B cell (primary cell): Measurements from ENCODE around the gene SLC39A7. TPM values are rescaled to one million over a fixed set of nuclear protein-coding genes. Genes with fewer than 3 reads are reported as not detected.

ENCODE experiments used
- ATAC-seq: fragments of 200-7000 bp; cut with Tn5 transposase; one replicate; pipeline ENCODE4 v1.10.0; 2021; ENCODE audit warnings: low read depth, mild to moderate bottlenecking, moderate number of reproducible peaks, moderate library complexity
- CTCF ChIA-PET: fragments of 350-600 bp; sonication (Branson Sonifier 250); formaldehyde crosslinking; loops from one replicate; lab custom pipeline; 2021; ENCODE audit warnings: antibody characterized with exemption, inconsistent platforms; lab: Charles Lee
- POLR2A ChIA-PET: fragments of 350-600 bp; sonication (Branson Sonifier 250); formaldehyde crosslinking; loops from one replicate; lab custom pipeline; 2021; ENCODE audit warnings: antibody characterized with exemption; lab: Charles Lee
- DNase-seq: peaks from one replicate; pipeline ENCODE4 v3.0.0; 2013
- H2AFZ ChIP-seq: 2 replicates; pipeline ENCODE4 v1.6.1; 2012; ENCODE audit warnings: mild to moderate bottlenecking, low read depth, low read length; ENCODE audit not compliant: insufficient read depth, poor library complexity, severe bottlenecking
- H3K27ac ChIP-seq, 2 donors: 1 replicate in 1 of 2; 2 replicates in 1 of 2; pipeline ENCODE4 v1.5.1; 2012 to 2013; ENCODE audit warnings: low read length in 2 of 2, mild to moderate bottlenecking in 2 of 2, moderate library complexity in 1 of 2
- H3K27me3 ChIP-seq, 4 experiments: fragments of 200-600 bp in 1 of 4; sonication (generic) in 1 of 4; replicated peaks in 1 of 4; 1 replicate in 2 of 4; 2 replicates in 2 of 4; pipeline versions ENCODE4 v1.6.1 to v1.7.0; 2013 to 2016; ENCODE audit warnings: low read length in 3 of 4, mild to moderate bottlenecking in 2 of 4, mixed read lengths in 1 of 4, moderate library complexity in 1 of 4; ENCODE audit not compliant: insufficient read depth in 4 of 4, control insufficient read depth in 3 of 4; ENCODE audit errors: control extremely low read depth in 1 of 4
- H3K36me3 ChIP-seq, 2 experiments: replicated peaks in 1 of 2; 1 replicate in 1 of 2; 2 replicates in 1 of 2; pipeline versions ENCODE4 v1.6.1 to v1.7.1; 2013; ENCODE audit warnings: low read length in 1 of 2; ENCODE audit not compliant: insufficient read depth in 2 of 2, control insufficient read depth in 1 of 2; ENCODE audit errors: control extremely low read depth in 1 of 2, extremely low read depth in 1 of 2
- H3K4me1 ChIP-seq, 2 donors: fragments of 200-600 bp in 1 of 2; sonication (generic) in 1 of 2; 1 replicate in 1 of 2; 2 replicates in 1 of 2; pipeline versions ENCODE4 v1.5.1 to v1.6.1; 2013 to 2017; ENCODE audit warnings: low read length in 2 of 2; ENCODE audit not compliant: control insufficient read depth in 2 of 2, insufficient read depth in 2 of 2
- H3K4me2 ChIP-seq: replicated peaks from 2 replicates; pipeline ENCODE3; 2012; ENCODE audit warnings: mild to moderate bottlenecking, low read depth, low read length; ENCODE audit not compliant: poor library complexity, severe bottlenecking
- H3K4me3 ChIP-seq, 5 experiments: fragments of 200-600 bp in 1 of 5; sonication (generic) in 1 of 5; 1 replicate in 3 of 5; 2 replicates in 2 of 5; pipeline versions ENCODE4 v1.5.1 to v1.7.0; 2011 to 2016; ENCODE audit warnings: low read length in 4 of 5, mild to moderate bottlenecking in 4 of 5, low read depth in 2 of 5, control low read depth in 1 of 5, moderate library complexity in 1 of 5; ENCODE audit not compliant: insufficient read depth in 1 of 5; ENCODE audit errors: control extremely low read depth in 1 of 5, extremely low read depth in 1 of 5
- H3K79me2 ChIP-seq: fragments of 200-600 bp; sonication (generic); one replicate; pipeline ENCODE4 v1.6.0; 2016; ENCODE audit warnings: low read length; ENCODE audit not compliant: control insufficient read depth, insufficient read depth
- H3K9ac ChIP-seq: fragments of 200-600 bp; sonication (generic); 2 replicates; pipeline ENCODE4 v1.6.1; 2017; ENCODE audit warnings: mild to moderate bottlenecking, low read length, moderate library complexity
- H3K9me3 ChIP-seq, 3 donors: one replicate each; pipeline versions ENCODE4 v1.6.1 to v1.7.1; 2013; ENCODE audit warnings: low read length in 2 of 3; ENCODE audit not compliant: control insufficient read depth in 2 of 3, insufficient read depth in 1 of 3; ENCODE audit errors: control extremely low read depth in 1 of 3
- H4K20me1 ChIP-seq: 2 replicates; pipeline ENCODE4 v1.6.0; 2012; ENCODE audit warnings: mild to moderate bottlenecking, low read length; ENCODE audit not compliant: insufficient read depth, control insufficient read depth, poor library complexity, severe bottlenecking
- H3K27ac Mint-ChIP-seq: one replicate; pipeline ENCODE4 v1.8.0; 2021; ENCODE audit warnings: mixed read lengths
- H3K27me3 Mint-ChIP-seq: one replicate; pipeline ENCODE4 v1.8.0; 2021; ENCODE audit warnings: mixed read lengths
- H3K4me1 Mint-ChIP-seq: one replicate; pipeline ENCODE4 v1.8.0; 2021; ENCODE audit warnings: mixed read lengths
- H3K4me3 Mint-ChIP-seq: one replicate; pipeline ENCODE4 v1.8.0; 2021; ENCODE audit warnings: mixed read lengths
- H3K9me3 Mint-ChIP-seq: one replicate; pipeline ENCODE4 v1.8.0; 2022; ENCODE audit warnings: mixed read lengths; ENCODE audit not compliant: insufficient read depth
- CTCF ChIP-seq: fragments of 200-600 bp; IDR thresholded peaks from one replicate; pipeline ENCODE4 v1.8.0; 2022; ENCODE audit warnings: antibody characterized with exemption, mild to moderate bottlenecking
- EZH2 ChIP-seq: IDR thresholded peaks from 2 replicates; pipeline ENCODE4 v1.6.1; 2012; ENCODE audit warnings: borderline replicate concordance, low read depth, mild to moderate bottlenecking, moderate library complexity, low read length; ENCODE audit not compliant: insufficient read depth, poor library complexity, severe bottlenecking
- WGBS: methylation state at CpG from one replicate; pipeline ENCODE4 v1.1.5; 2013; ENCODE audit warnings: missing lambda C conversion rate; ENCODE audit not compliant: insufficient coverage; 5-methylcytosine and 5-hydroxymethylcytosine counted together
- intact Hi-C: fragments of 100-400 bp; cut with micrococcal nuclease; formaldehyde crosslinking; loops from one replicate; pipeline ENCODE4 v1.10.0; 2022
- polyA plus RNA-seq: library from polyadenylated mRNA; depleted of rRNA; stranded (reverse); fragments of >200 nt; gene quantifications from 2 replicates; pipeline ENCODE4 v1.2.3, GENCODE V29; 2012
- total RNA-seq, 2 donors: library from RNA; stranded (reverse); fragments of 120-200 nt in 1 of 2; gene quantifications; 1 replicate in 1 of 2; 2 replicates in 1 of 2; pipeline versions ENCODE4 v1.2.3 to v1.2.4, GENCODE V29; 2013 to 2022

The SLC39A7 gene
- total and polyA plus RNA-seq, 2 donors (not counting 1 experiment from before 2014, with no cell fraction given): 18.7 to 29.6 TPM

GRCh38 chr6:33206864-33207551 lies 6.3 kb downstream of the SLC39A7 start:
- no peak overlapping the region for H3K27ac Mint-ChIP-seq
- peak overlapping the region; percentile 88 for H3K4me3 Mint-ChIP-seq
- H3K36me3 ChIP-seq: peaks cover 0 to 37% of the 10 kb centered on the region in 2 experiments
- ChIA-PET CTCF (no interaction called here), POLR2A (interaction anchor here (2.0 kb wide), 1 partner anchor 9 kb away, joined by 8 read pairs; no protein-coding TSS in a partner anchor)
- H3K9ac ChIP-seq: peak overlapping the region; percentile 89
- peak overlapping the region; percentile 76 for H2AFZ ChIP-seq
- intact Hi-C loops: loop anchor here (10.0 kb wide), 1 partner anchor 1232 kb away; the partner anchor contains the start of gene DXO
- H3K27ac ChIP-seq: no peak overlapping the region
- TF ChIP-seq CTCF: no peak
- no peak for TF ChIP-seq EZH2
- H3K27me3 ChIP-seq: no peaks in the 10 kb centered on the region
- ATAC-seq (no peak), DNase-seq (no peak)
- H4K20me1 ChIP-seq: peaks cover under 1% of the 10 kb centered on the region
- H3K4me1 ChIP-seq: peaks cover 24 to 42% of the 10 kb centered on the region in 2 donors
- 34% methylated on average over 13 of the region's 20 CpGs for WGBS
- H3K9me3 ChIP-seq: no peaks in the 10 kb centered on the region
- H3K4me2 ChIP-seq: peak overlapping the region; percentile 92
- peaks cover 24% of the 10 kb centered on the region for H3K79me2 ChIP-seq
- H3K4me1 Mint-ChIP-seq: peaks cover 42% of the 10 kb centered on the region
- H3K4me3 ChIP-seq: peak overlapping the region in 1 of 5 experiments; percentile 99
- H3K9me3 Mint-ChIP-seq: no peaks in the 10 kb centered on the region
- H3K27me3 Mint-ChIP-seq: no peaks in the 10 kb centered on the region

GRCh38 chr6:33207552-33208090 lies 7.0 kb downstream of the SLC39A7 start:
- Histone ChIP-seq H3K4me2 (peak overlapping the region; percentile 92), H3K9me3 (no peaks in the 10 kb centered on the region), H3K79me2 (peaks cover 18% of the 10 kb centered on the region), H3K4me1 (peaks cover 24 to 38% of the 10 kb centered on the region in 2 donors), H3K27ac (peak overlapping the region; percentile 87 to 91), H3K27me3 (peaks cover 0 to 3% (median 2%) of the 10 kb centered on the region in 4 experiments), H3K36me3 (peaks cover 0 to 32% of the 10 kb centered on the region in 2 experiments), H3K9ac (peak overlapping the region; percentile 89), H2AFZ (peak overlapping the region; percentile 76), H3K4me3 (peak overlapping the region; percentile 71 to 99 (median 90)), H4K20me1 (no peaks in the 10 kb centered on the region)
- peaks cover 2% of the 10 kb centered on the region for H3K27me3 Mint-ChIP-seq
- POLR2A ChIA-PET: interaction anchor here (0.7 to 2.0 kb wide), 9 partner anchors 8 to 363 kb away, joined by 3 to 12 read pairs (median 8); partner anchors contain the start of genes B3GALT4, HLA-DPB1 and VPS52
- TF ChIP-seq EZH2: no peak
- TF ChIP-seq CTCF: no peak
- intact Hi-C loops: loop anchor here (1.0 to 10.0 kb wide), 4 partner anchors 7 to 1233 kb away; partner anchors contain the start of genes COL11A2, DXO, RXRB and SLC39A7
- H3K27ac Mint-ChIP-seq: peak overlapping the region; percentile 90
- H3K4me1 Mint-ChIP-seq: peaks cover 37% of the 10 kb centered on the region
- no peaks in the 10 kb centered on the region for H3K9me3 Mint-ChIP-seq
- ATAC-seq (no peak), DNase-seq (no peak)
- peak overlapping the region; percentile 88 for H3K4me3 Mint-ChIP-seq
- CTCF ChIA-PET: interaction anchor here (1.0 to 3.0 kb wide), 5 partner anchors 10 to 235 kb away, joined by 3 to 14 read pairs (median 5); no protein-coding TSS in a partner anchor
- under 1% methylated on average over 28 of the region's 29 CpGs for WGBS
